ENCODE results near the gene LMLN.
"Not testable (repeated sequence)": the region's sequence is repeated elsewhere in the genome, so short reads cannot be mapped to it uniquely, and the experiment has no call there.

LMLN gene

GRCh38 chr3:197958346-197958745 lies 1.7 kb upstream of the LMLN start:
- DNase-seq = no peak

GRCh38 chr3:197958848-197959247 lies 1.2 kb upstream of the LMLN start:
- DNase-seq = not testable (repeated sequence)

GRCh38 chr3:197959500-197959890 lies 522 bp upstream of the LMLN start:
- no peak for DNase-seq

GRCh38 chr3:197960694-197961581 lies 921 bp downstream of the LMLN start:
- DNase-seq = no peak

GRCh38 chr3:197961582-197961945 lies 1.5 kb downstream of the LMLN start:
- DNase-seq = peak; percentile 18

GRCh38 chr3:197963019-197963637 lies 3.1 kb downstream of the LMLN start:
- no peak for DNase-seq

GRCh38 chr3:197967337-197967989 lies 7.4 kb downstream of the LMLN start:
- not testable (repeated sequence) for DNase-seq

- DNase-seq = no peak
Measured at GRCh38 chr3:197970588-197970987, 10.6 kb downstream of the LMLN start.

- DNase-seq = no peak
Measured at GRCh38 chr3:197974016-197974415, 14.0 kb downstream of the LMLN start.

- no peak for DNase-seq
Measured at GRCh38 chr3:197975311-197975710, 15.3 kb downstream of the LMLN start.

- no peak for DNase-seq
Measured at GRCh38 chr3:197983076-197983475, 23.1 kb downstream of the LMLN start.

- DNase-seq = no peak
Measured at GRCh38 chr3:197989651-197990050, 29.6 kb downstream of the LMLN start.

GRCh38 chr3:197994736-197995135 lies 34.7 kb downstream of the LMLN start:
- no peak for DNase-seq

GRCh38 chr3:197996855-197997254 lies 36.8 kb downstream of the LMLN start:
- no peak for DNase-seq

- DNase-seq = no peak
Measured at GRCh38 chr3:197997936-197998335, 37.9 kb downstream of the LMLN start.

GRCh38 chr3:198017090-198017489 lies 57.1 kb downstream of the LMLN start:
- no peak for DNase-seq

GRCh38 chr3:198018416-198018815 lies 58.4 kb downstream of the LMLN start:
- no peak for DNase-seq

- DNase-seq = no peak
Measured at GRCh38 chr3:198019115-198019514, 59.1 kb downstream of the LMLN start.

GRCh38 chr3:198021320-198021719 lies 61.3 kb downstream of the LMLN start:
- no peak for DNase-seq

GRCh38 chr3:198022604-198023003 lies 62.6 kb downstream of the LMLN start:
- no peak for DNase-seq

- no peak for DNase-seq
Measured at GRCh38 chr3:198025644-198026043, 65.6 kb downstream of the LMLN start.

- no peak for DNase-seq
Measured at GRCh38 chr3:198026620-198027019, 66.6 kb downstream of the LMLN start.

GRCh38 chr3:198027045-198027798 lies 67.2 kb downstream of the LMLN start:
- DNase-seq = no peak
